Measurements from ENCODE around the gene ZFAND2A. TPM values are rescaled to one million over a fixed set of nuclear protein-coding genes. Genes with fewer than 3 reads are reported as not detected.
"Not testable (repeated sequence)": the region's sequence is repeated elsewhere in the genome, so short reads cannot be mapped to it uniquely, and the experiment has no call there.

Gene ZFAND2A
- total and polyA plus RNA-seq, 2 donors from 2014 or later = 21.9 to 27.6 TPM

- no peak for DNase-seq
- peaks cover 0 to 9% (median 3%) of the 10 kb centered on the region in 3 donors for H3K4me1 ChIP-seq (ENCODE audit: control insufficient read depth in 2 of 3, insufficient read depth in 2 of 3, low read depth in 1 of 3, low read length in 3 of 3)
- intact Hi-C loops (cut with DNase I) = loop anchor here (10.0 kb wide), 1 partner anchor 179 kb away; no protein-coding TSS in a partner anchor
Observed at GRCh38 chr7:1174002-1174401, 14.0 kb upstream of the ZFAND2A start.

GRCh38 chr7:1172666-1173523 is 12.9 kb upstream of the ZFAND2A start:
- DNase-seq = no peak
- intact Hi-C loops (cut with DNase I) = loop anchor here (10.0 kb wide), 1 partner anchor 178 kb away; no protein-coding TSS in a partner anchor
- H3K27ac ChIP-seq (ENCODE audit: low read depth in 2 of 2, low read length in 2 of 2) = no peak overlapping the region
- H3K36me3 ChIP-seq (ENCODE audit: control insufficient read depth in 2 of 3, insufficient read depth in 3 of 3, low read length in 3 of 3) = no peaks in the 10 kb centered on the region
- no peak for FAIRE-seq
- H3K9me3 ChIP-seq (ENCODE audit: control insufficient read depth in 2 of 3, insufficient read depth in 1 of 3, low read length in 3 of 3) = no peaks in the 10 kb centered on the region
- H3K9ac ChIP-seq (ENCODE audit: low read length in 3 of 3) = no peak overlapping the region
- H3K4me3 ChIP-seq (ENCODE audit: low read length in 3 of 3) = no peak overlapping the region
- TF ChIP-seq CTCF (IDR thresholded peaks at IDR 0.05; ENCODE audit: borderline replicate concordance, extremely low read depth, insufficient read depth) = no peak
- H3K27me3 ChIP-seq (ENCODE audit: control insufficient read depth, insufficient read depth, low read length) = no peaks in the 10 kb centered on the region
- H3K4me1 ChIP-seq (ENCODE audit: control insufficient read depth in 2 of 3, insufficient read depth in 2 of 3, low read depth in 1 of 3, low read length in 3 of 3) = peaks cover 0 to 9% (median 3%) of the 10 kb centered on the region in 3 donors

More at GRCh38 chr7:1174002-1174401, 14.0 kb upstream of the ZFAND2A start:
- Histone ChIP-seq H3K4me3 (ENCODE audit: low read length in 3 of 3) (no peak overlapping the region), H3K27ac (ENCODE audit: low read depth in 2 of 2, low read length in 2 of 2) (no peak overlapping the region), H3K27me3 (ENCODE audit: control insufficient read depth, insufficient read depth, low read length) (no peaks in the 10 kb centered on the region), H3K9ac (ENCODE audit: low read length in 3 of 3) (no peak overlapping the region), H3K9me3 (ENCODE audit: control insufficient read depth in 2 of 3, insufficient read depth in 1 of 3, low read length in 3 of 3) (no peaks in the 10 kb centered on the region), H3K36me3 (ENCODE audit: control insufficient read depth in 2 of 3, insufficient read depth in 3 of 3, low read length in 3 of 3) (no peaks in the 10 kb centered on the region)
- FAIRE-seq = no peak
- TF ChIP-seq CTCF (IDR thresholded peaks at IDR 0.05; ENCODE audit: borderline replicate concordance, extremely low read depth, insufficient read depth) = no peak

- H3K9ac ChIP-seq (ENCODE audit: low read length in 3 of 3); H3K27ac ChIP-seq (ENCODE audit: low read depth in 2 of 2, low read length in 2 of 2); H3K36me3 ChIP-seq (ENCODE audit: control insufficient read depth in 2 of 3, insufficient read depth in 3 of 3, low read length in 3 of 3); H3K4me3 ChIP-seq (ENCODE audit: low read length in 3 of 3); H3K4me1 ChIP-seq (ENCODE audit: control insufficient read depth in 2 of 3, insufficient read depth in 2 of 3, low read depth in 1 of 3, low read length in 3 of 3); H3K27me3 ChIP-seq (ENCODE audit: control insufficient read depth, insufficient read depth, low read length); DNase-seq; H3K9me3 ChIP-seq (ENCODE audit: control insufficient read depth in 2 of 3, insufficient read depth in 1 of 3, low read length in 3 of 3); FAIRE-seq: not testable (repeated sequence)
- intact Hi-C loops (cut with DNase I) = loop anchor here (10.0 kb wide), 1 partner anchor 177 kb away; no protein-coding TSS in a partner anchor
Observed at GRCh38 chr7:1171516-1171915, 11.5 kb upstream of the ZFAND2A start.

- intact Hi-C loops (cut with DNase I) = loop anchor here (10.0 kb wide), 1 partner anchor 176 kb away; no protein-coding TSS in a partner anchor
- Histone ChIP-seq H3K9ac (ENCODE audit: low read length in 3 of 3) (no peak overlapping the region), H3K9me3 (ENCODE audit: control insufficient read depth in 2 of 3, insufficient read depth in 1 of 3, low read length in 3 of 3) (no peaks in the 10 kb centered on the region), H3K27ac (ENCODE audit: low read depth in 2 of 2, low read length in 2 of 2) (no peak overlapping the region), H3K36me3 (ENCODE audit: control insufficient read depth in 2 of 3, insufficient read depth in 3 of 3, low read length in 3 of 3) (no peaks in the 10 kb centered on the region), H3K4me3 (ENCODE audit: low read length in 3 of 3) (no peak overlapping the region), H3K4me1 (ENCODE audit: control insufficient read depth in 2 of 3, insufficient read depth in 2 of 3, low read depth in 1 of 3, low read length in 3 of 3) (peaks cover 0 to 6% (median 0%) of the 10 kb centered on the region in 3 donors), H3K27me3 (ENCODE audit: control insufficient read depth, insufficient read depth, low read length) (no peaks in the 10 kb centered on the region)
- FAIRE-seq (no peak), DNase-seq (no peak)
- no peak for TF ChIP-seq CTCF (IDR thresholded peaks at IDR 0.05; ENCODE audit: borderline replicate concordance, extremely low read depth, insufficient read depth)
Observed at GRCh38 chr7:1170741-1171501, 10.9 kb upstream of the ZFAND2A start.
